Gastrocnemius medialis (tissue), 4 donors: ENCODE data around the gene ACAD9. TPM values are rescaled to one million over a fixed set of nuclear protein-coding genes. Genes with fewer than 3 reads are reported as not detected.
A peak's percentile ranks its signal among the peaks of the same experiment; 100 is the strongest.

Experiments
- ATAC-seq, 2 donors: fragments of 150-250 bp; one replicate each; pipeline ENCODE4 v1.9.1; 2016
- DNase-seq, 2 donors: peaks; one replicate each; pipeline ENCODE4 v3.0.0-alpha.2; 2019
- H3K27ac ChIP-seq, 4 donors: fragments of 200-600 bp; sonication (generic); 1 replicate in 1 of 4; 2 replicates in 3 of 4; pipeline ENCODE4 v1.5.1; 2016 to 2018; ENCODE audit warnings: mild to moderate bottlenecking in 2 of 4, moderate library complexity in 1 of 4
- H3K27me3 ChIP-seq, 3 donors: fragments of 200-600 bp; sonication (generic) in 2 of 3; 1 replicate in 1 of 3; 2 replicates in 2 of 3; pipeline versions ENCODE4 v1.5.1 to v1.6.0; 2016 to 2019; ENCODE audit warnings: mild to moderate bottlenecking in 1 of 3, moderate library complexity in 1 of 3
- H3K36me3 ChIP-seq, 2 donors: fragments of 200-600 bp; sonication (generic) in 1 of 2; one replicate each; pipeline ENCODE4 v1.5.1; 2017 to 2018
- H3K4me1 ChIP-seq, 2 donors: fragments of 200-600 bp; sonication (generic) in 1 of 2; one replicate each; pipeline ENCODE4 v1.5.1; 2016 to 2017; ENCODE audit warnings: mild to moderate bottlenecking in 2 of 2
- H3K4me3 ChIP-seq, 4 donors: fragments of 200-600 bp; sonication (generic) in 3 of 4; 1 replicate in 1 of 4; 2 replicates in 3 of 4; pipeline ENCODE4 v1.5.1; 2016 to 2019; ENCODE audit warnings: mild to moderate bottlenecking in 2 of 4
- H3K9me3 ChIP-seq, 3 donors: fragments of 200-600 bp; sonication (generic) in 2 of 3; 1 replicate in 1 of 3; 2 replicates in 2 of 3; pipeline ENCODE4 v1.5.1; 2016 to 2019
- CTCF ChIP-seq, 5 experiments: fragments of 450-650 bp in 3 of 5; fragments of 200-600 bp in 2 of 5; sonication (generic) in 2 of 5; IDR thresholded peaks in 4 of 5; conservative IDR thresholded peaks in 1 of 5; 1 replicate in 4 of 5; 2 replicates in 1 of 5; pipeline ENCODE4 v1.5.1; 2016 to 2019; ENCODE audit warnings: antibody characterized with exemption in 5 of 5, mild to moderate bottlenecking in 3 of 5, moderate library complexity in 3 of 5
- POLR2A ChIP-seq, 2 donors: fragments of 450-650 bp; IDR thresholded peaks; one replicate each; pipeline ENCODE4 v1.6.1; 2017; ENCODE audit warnings: antibody characterized with exemption in 2 of 2, mild to moderate bottlenecking in 2 of 2, moderate library complexity in 2 of 2
- in situ Hi-C, 4 donors: fragments of 200-750 bp; cut with MboI; loops; one replicate each; pipeline versions ENCODE4 v1.15.0 to v1.8.0; 2017; ENCODE audit warnings: low sequenced_read_pairs in 4 of 4
- intact Hi-C: fragments of 100-400 bp; cut with DNase I; formaldehyde crosslinking; loops from one replicate; pipeline ENCODE4 v1.15.1; 2023; ENCODE audit warnings: low total_unique reads
- total RNA-seq, 4 donors: library from RNA; depleted of rRNA; stranded (reverse); fragments of >200 nt; gene quantifications; one replicate each; pipeline versions ENCODE4 v1.1.0 to v1.2.3, GENCODE V29; 2016

ACAD9 gene
- total RNA-seq, 4 donors from 2014 or later, result 26.3 to 43.0 (median 37.5) TPM

- no peak for ATAC-seq
- peaks cover 0 to 100% of the 10 kb centered on the region in 2 donors for H3K36me3 ChIP-seq
- H3K4me3 ChIP-seq, result no peak overlapping the region
- no peaks in the 10 kb centered on the region for H3K9me3 ChIP-seq
- H3K27me3 ChIP-seq, result no peaks in the 10 kb centered on the region
- H3K27ac ChIP-seq, result no peak overlapping the region
- no peak for DNase-seq
- TF ChIP-seq POLR2A (IDR thresholded peaks at IDR 0.05), result no peak
- no peak for TF ChIP-seq CTCF (IDR thresholded peaks at IDR 0.05 in 4 of 5, conservative IDR thresholded peaks at IDR 0.05 in 1 of 5)
- no peaks in the 10 kb centered on the region for H3K4me1 ChIP-seq
- intact Hi-C loops, result no loop called here
- in situ Hi-C loops, result no loop called here
These were observed 27.5 kb downstream of the ACAD9 start for GRCh38 chr3:128906804-128907525.

DNA sequence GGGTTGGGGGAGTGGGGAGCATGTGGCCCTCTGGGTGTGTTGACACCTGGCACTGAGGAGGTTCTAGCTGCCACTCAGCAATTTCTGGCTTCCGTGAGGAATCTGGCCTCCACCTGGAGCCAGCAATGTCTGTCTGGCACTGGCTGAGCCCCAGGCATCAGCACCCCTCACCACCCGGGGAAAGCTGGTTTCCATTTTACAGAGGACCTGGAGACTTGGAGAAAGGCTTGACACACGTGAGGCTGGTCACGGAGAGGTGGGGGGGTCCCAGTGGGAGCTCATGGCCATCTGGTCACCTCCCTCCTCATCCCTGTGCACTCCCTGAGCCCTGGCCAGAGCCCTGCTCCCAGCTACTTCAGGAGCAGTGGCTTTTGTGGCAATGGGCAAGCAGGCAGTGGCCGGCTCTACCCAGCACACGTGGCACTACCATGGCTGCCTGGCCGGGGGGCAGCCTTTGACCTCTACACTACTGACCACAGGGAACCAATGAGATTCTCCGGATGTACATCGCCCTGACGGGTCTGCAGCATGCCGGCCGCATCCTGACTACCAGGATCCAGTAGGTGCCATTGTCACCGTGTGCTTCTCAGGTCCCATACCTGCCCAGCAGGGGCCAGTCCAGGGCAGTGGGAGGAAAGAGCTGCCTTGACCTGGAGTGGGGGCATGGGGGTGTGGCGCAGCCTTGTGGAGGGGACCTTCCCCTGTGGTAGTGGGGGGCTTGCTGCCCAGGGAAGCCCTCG is 28.5 kb downstream of the ACAD9 start:
- H3K27ac ChIP-seq, result no peak overlapping the region
- no peaks in the 10 kb centered on the region for H3K9me3 ChIP-seq
- no peaks in the 10 kb centered on the region for H3K4me1 ChIP-seq
- intact Hi-C loops, result no loop called here
- ATAC-seq, result no peak
- H3K4me3 ChIP-seq, result no peak overlapping the region
- H3K36me3 ChIP-seq, result peaks cover 0 to 100% of the 10 kb centered on the region in 2 donors
- TF ChIP-seq POLR2A (IDR thresholded peaks at IDR 0.05) (no peak), CTCF (IDR thresholded peaks at IDR 0.05 in 4 of 5, conservative IDR thresholded peaks at IDR 0.05 in 1 of 5) (no peak)
- no peak for DNase-seq
- in situ Hi-C loops, result no loop called here
- H3K27me3 ChIP-seq, result no peaks in the 10 kb centered on the region

DNA sequence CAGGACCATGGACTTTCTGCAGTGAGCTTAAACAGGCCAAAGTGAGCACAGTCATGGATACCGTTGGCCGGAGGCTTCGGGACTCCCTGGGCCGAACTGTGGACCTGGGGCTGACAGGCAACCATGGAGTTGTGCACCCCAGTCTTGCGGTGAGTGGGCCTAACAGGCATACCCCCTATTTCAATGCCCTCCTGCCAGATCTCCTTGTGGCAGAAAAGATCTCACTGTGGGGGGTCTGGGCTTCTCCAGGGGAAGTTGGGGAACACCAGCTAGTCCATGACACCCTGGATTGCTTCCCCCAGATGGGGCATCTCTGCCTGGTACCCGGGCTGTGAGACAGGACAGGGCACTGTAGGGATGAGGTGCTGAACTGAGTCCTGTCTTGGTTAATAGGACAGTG is 29.5 kb downstream of the ACAD9 start:
- Histone ChIP-seq H3K27me3 (no peaks in the 10 kb centered on the region), H3K4me1 (no peaks in the 10 kb centered on the region), H3K27ac (no peak overlapping the region), H3K4me3 (no peak overlapping the region), H3K36me3 (peaks cover 0 to 100% of the 10 kb centered on the region in 2 donors), H3K9me3 (no peaks in the 10 kb centered on the region)
- no peak for ATAC-seq
- no peak for DNase-seq
- intact Hi-C loops, result no loop called here
- no peak for TF ChIP-seq POLR2A (IDR thresholded peaks at IDR 0.05)
- TF ChIP-seq CTCF (IDR thresholded peaks at IDR 0.05 in 4 of 5, conservative IDR thresholded peaks at IDR 0.05 in 1 of 5), result no peak
- in situ Hi-C loops, result no loop called here

DNA sequence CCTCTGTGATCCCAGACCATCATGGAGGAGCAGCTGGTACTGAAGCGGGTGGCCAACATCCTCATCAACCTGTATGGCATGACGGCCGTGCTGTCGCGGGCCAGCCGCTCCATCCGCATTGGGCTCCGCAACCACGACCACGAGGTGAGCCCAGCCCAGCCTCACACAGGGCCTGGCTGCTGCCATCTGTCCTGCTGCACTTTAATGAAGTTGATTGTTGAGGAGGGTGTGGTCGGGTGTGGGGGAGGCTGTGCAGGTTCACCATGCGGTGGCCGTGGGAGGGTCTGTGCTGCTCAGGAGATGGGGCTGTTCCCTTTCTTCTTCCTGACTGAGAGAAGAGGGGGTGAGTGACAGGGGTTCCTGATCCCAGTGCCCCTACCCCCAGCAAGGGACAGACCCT is 30.6 kb downstream of the ACAD9 start:
- Histone ChIP-seq H3K27ac (no peak overlapping the region), H3K9me3 (no peaks in the 10 kb centered on the region), H3K4me1 (no peaks in the 10 kb centered on the region), H3K27me3 (no peaks in the 10 kb centered on the region), H3K36me3 (peaks cover 0 to 100% of the 10 kb centered on the region in 2 donors), H3K4me3 (no peak overlapping the region)
- DNase-seq (peak in 1 of 2 donors; percentile 6), ATAC-seq (no peak)
- in situ Hi-C loops (no loop called here), intact Hi-C loops (no loop called here)
- TF ChIP-seq POLR2A (IDR thresholded peaks at IDR 0.05) (no peak), CTCF (IDR thresholded peaks at IDR 0.05 in 4 of 5, conservative IDR thresholded peaks at IDR 0.05 in 1 of 5) (no peak)
